MG63 (cell line): Measurements from ENCODE around the gene CATSPERZ. TPM values are rescaled to one million over a fixed set of nuclear protein-coding genes. Genes with fewer than 3 reads are reported as not detected.

ENCODE experiments used
- DNase-seq: peaks from one replicate; pipeline ENCODE4 v3.0.0-alpha.2; 2020
- H3K27me3 ChIP-seq: fragments of 250-450 bp; sonication (Bioruptor Pico); 2 replicates; pipeline ENCODE4 v1.5.1; 2020; ENCODE audit warnings: mild to moderate bottlenecking, moderate library complexity
- H3K36me3 ChIP-seq: fragments of 250-450 bp; sonication (Bioruptor Pico); 2 replicates; pipeline ENCODE4 v1.5.1; 2020; ENCODE audit warnings: mild to moderate bottlenecking, moderate library complexity
- H3K4me3 ChIP-seq: fragments of 250-450 bp; sonication (Bioruptor Pico); 2 replicates; pipeline ENCODE4 v1.5.1; 2020; ENCODE audit warnings: mild to moderate bottlenecking, moderate library complexity
- H3K9me3 ChIP-seq: fragments of 250-450 bp; sonication (Bioruptor Pico); 2 replicates; pipeline ENCODE4 v1.5.1; 2020; ENCODE audit warnings: mild to moderate bottlenecking, moderate library complexity
- total RNA-seq: library from RNA; depleted of rRNA; stranded (reverse); fragments of >200 nt; shearing (Covaris generic); gene quantifications from 2 replicates; pipeline ENCODE4 v1.2.3, GENCODE V29; 2014; ENCODE audit warnings: low replicate concordance

CATSPERZ gene
- total RNA-seq, 1 experiment from 2014 or later: not detected

DNA sequence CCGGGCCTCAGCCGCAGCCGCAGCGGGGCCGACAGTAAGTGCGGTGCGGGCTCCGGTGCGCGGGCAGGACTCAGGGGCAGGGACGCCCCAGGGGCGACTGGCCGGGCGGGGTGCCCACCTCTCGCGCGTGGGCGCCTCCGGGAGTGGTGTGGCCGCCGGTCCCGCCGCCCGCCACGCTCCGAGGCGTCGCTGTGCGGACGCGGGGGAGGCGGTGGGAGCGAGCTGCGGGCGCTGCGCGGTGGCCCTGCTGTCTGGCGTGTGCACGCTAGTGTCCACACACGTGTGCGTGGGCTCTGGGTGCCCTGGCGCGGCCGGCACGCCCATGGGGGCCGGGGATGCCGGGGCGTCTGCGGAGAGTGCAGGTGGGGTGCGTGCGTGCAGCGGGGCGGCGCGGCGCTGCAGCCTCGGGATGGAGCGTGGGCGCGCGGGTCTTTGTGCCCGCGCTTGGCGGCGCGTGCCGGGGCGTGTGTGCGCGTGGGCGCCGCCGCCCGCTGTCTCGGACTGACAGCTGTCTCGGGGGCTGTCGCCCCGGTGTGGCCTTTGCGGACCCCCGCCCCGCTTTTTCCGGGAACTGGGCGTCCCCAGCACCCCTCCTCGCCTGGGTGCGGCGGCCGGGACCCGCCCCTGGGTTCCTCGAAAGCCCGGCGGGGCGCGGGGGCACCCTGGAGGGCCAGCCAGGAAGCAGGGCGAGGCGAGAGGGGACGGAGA is 8.3 kb upstream of the CATSPERZ start:
- no peak overlapping the region for H3K4me3 ChIP-seq
- no peaks in the 10 kb centered on the region for H3K9me3 ChIP-seq
- H3K36me3 ChIP-seq: no peaks in the 10 kb centered on the region
- no peaks in the 10 kb centered on the region for H3K27me3 ChIP-seq
- no peak for DNase-seq

- Histone ChIP-seq H3K4me3 (no peak overlapping the region), H3K36me3 (no peaks in the 10 kb centered on the region), H3K9me3 (no peaks in the 10 kb centered on the region), H3K27me3 (no peaks in the 10 kb centered on the region)
- DNase-seq: no peak
Observed at GRCh38 chr11:64292460-64293254, 7.5 kb upstream of the CATSPERZ start.

GRCh38 chr11:64294774-64295173 is 5.4 kb upstream of the CATSPERZ start:
- Histone ChIP-seq H3K36me3 (no peaks in the 10 kb centered on the region), H3K9me3 (no peaks in the 10 kb centered on the region), H3K27me3 (no peaks in the 10 kb centered on the region), H3K4me3 (no peak overlapping the region)
- no peak for DNase-seq

DNA sequence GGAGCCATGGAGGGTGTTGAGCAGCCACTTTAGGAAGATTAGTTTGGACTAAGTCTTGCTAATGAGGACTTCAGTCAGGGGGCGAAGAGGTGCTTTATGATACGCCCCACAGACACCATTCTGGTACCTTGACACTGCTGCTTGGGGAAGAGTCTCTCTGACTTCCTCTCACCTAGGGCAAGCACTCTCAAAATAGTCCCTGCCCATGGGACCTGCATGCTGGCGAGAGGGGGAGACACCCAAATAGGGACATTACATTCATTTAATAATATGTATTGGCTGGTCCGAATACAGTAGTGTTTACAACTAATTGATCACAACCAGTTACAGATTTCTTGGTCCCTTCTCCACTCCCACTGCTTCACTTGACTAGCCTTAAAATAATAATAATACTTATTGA is 4.4 kb upstream of the CATSPERZ start:
- Histone ChIP-seq H3K4me3 (no peak overlapping the region), H3K36me3 (no peaks in the 10 kb centered on the region), H3K9me3 (no peaks in the 10 kb centered on the region), H3K27me3 (0 out of 2 replicates have a peak, but pooled peaks cover 2% of the 10 kb centered on the region)
- DNase-seq: no peak

DNA sequence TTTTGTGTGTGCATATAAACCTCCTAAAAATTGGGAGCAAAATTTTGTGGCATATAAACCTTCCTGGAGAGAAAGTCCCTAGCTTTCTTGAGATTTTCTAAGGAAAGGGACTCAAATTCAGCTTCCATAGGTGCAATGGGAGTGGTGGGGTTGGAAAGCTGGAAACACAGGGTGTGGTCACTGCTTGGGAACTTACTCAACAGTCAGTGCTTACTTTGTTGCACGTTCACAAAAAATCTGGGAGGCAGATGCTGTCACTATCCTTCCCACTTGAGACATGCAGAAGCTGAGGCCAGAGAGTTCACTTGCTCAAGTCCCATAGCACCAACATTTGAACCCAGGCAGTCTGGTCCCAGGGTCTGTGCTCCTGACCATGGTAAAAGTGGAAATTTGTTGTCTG is 3.9 kb upstream of the CATSPERZ start:
- DNase-seq: no peak
- 0 out of 2 replicates have a peak, but pooled peaks cover 2% of the 10 kb centered on the region for H3K27me3 ChIP-seq
- H3K36me3 ChIP-seq: no peaks in the 10 kb centered on the region
- no peaks in the 10 kb centered on the region for H3K9me3 ChIP-seq
- no peak overlapping the region for H3K4me3 ChIP-seq

GRCh38 chr11:64296830-64297698 is 3.1 kb upstream of the CATSPERZ start:
- Histone ChIP-seq H3K9me3 (no peaks in the 10 kb centered on the region), H3K36me3 (no peaks in the 10 kb centered on the region), H3K4me3 (no peak overlapping the region), H3K27me3 (0 out of 2 replicates have a peak, but pooled peaks cover 2% of the 10 kb centered on the region)
- no peak for DNase-seq

- H3K36me3 ChIP-seq: no peaks in the 10 kb centered on the region
- 0 out of 2 replicates have a peak, but pooled peaks cover 2% of the 10 kb centered on the region for H3K27me3 ChIP-seq
- no peaks in the 10 kb centered on the region for H3K9me3 ChIP-seq
- DNase-seq: no peak
- H3K4me3 ChIP-seq: no peak overlapping the region
Observed at GRCh38 chr11:64297699-64298358, 2.3 kb upstream of the CATSPERZ start.

DNA sequence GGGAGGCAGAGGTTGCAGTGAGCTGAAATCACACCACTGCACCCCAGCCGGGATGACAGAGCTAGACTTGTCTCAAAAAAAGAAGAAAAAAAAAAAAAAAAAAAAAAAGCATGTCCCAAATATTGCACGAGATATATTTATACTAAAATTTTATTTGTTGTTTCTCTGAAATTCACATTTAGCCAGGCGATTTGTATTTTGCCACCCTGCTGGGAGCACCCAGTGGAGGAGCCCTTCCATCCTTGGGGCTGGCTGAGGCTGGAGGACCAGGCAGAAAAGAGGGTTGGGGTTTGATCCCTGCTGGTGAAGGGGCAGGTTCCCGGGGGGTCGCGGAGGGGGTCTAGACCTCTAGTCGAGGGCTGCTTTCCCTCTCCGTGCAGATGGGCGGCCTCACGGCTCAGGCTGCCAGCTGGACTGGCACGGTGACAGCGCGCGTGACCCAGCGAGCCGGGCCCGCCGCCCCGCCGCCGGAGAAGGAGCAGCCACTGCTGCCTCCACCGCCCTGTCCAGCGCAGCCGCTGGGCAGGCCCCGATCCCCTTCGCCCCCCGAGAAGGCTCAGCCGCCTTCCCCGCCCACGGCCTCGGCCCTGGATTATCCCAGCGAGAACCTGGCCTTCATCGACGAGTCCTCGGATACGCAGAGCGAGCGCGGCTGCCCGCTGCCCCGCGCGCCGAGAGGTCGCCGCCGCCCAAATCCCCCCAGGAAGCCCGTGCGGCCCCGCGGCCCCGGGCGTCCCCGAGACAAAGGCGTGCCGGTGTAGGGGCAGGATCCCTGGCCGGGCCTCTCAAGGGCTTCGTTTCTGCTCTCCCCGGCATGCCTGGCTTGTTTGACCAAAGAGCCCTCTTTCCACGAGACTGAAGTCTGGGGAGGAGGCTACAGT is 952 bp upstream of the CATSPERZ start:
- Histone ChIP-seq H3K36me3 (no peaks in the 10 kb centered on the region), H3K9me3 (no peaks in the 10 kb centered on the region), H3K27me3 (0 out of 2 replicates have a peak, but pooled peaks cover 2% of the 10 kb centered on the region), H3K4me3 (no peak overlapping the region)
- DNase-seq: no peak

- 0 out of 2 replicates have a peak, but pooled peaks cover 2% of the 10 kb centered on the region for H3K27me3 ChIP-seq
Observed at GRCh38 chr11:64303109-64304031, 3.2 kb downstream of the CATSPERZ start.

DNA sequence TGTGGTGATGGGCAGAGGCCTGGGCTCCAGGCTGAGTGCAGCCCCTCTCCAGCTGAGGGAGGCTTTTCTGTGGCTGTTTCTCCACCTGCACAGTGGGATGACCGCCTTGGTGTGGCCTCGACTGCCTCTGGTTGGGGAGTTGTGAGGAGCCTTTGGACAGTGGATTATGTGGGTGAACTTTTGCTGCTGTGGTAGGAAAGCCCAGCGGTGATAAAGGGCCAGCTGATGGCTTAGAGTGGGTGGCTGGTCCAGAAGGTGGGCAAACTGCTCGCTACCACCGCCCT is 3.8 kb downstream of the CATSPERZ start:
- 0 out of 2 replicates have a peak, but pooled peaks cover 2% of the 10 kb centered on the region for H3K27me3 ChIP-seq
- peak overlapping the region; percentile 64 for H3K4me3 ChIP-seq
- peaks cover 8% of the 10 kb centered on the region for H3K36me3 ChIP-seq
- H3K9me3 ChIP-seq: no peaks in the 10 kb centered on the region
- DNase-seq: no peak

More at GRCh38 chr11:64303109-64304031, 3.2 kb downstream of the CATSPERZ start:
- no peak for DNase-seq
- no peak overlapping the region; the same call in 1 of the 2 replicates for H3K4me3 ChIP-seq
- no peaks in the 10 kb centered on the region for H3K9me3 ChIP-seq
- H3K36me3 ChIP-seq: peaks cover 8% of the 10 kb centered on the region

- peak overlapping the region; percentile 64 for H3K4me3 ChIP-seq
- H3K36me3 ChIP-seq: peaks cover 8% of the 10 kb centered on the region
- H3K9me3 ChIP-seq: no peaks in the 10 kb centered on the region
- peak; percentile 89 for DNase-seq
- 0 out of 2 replicates have a peak, but pooled peaks cover 2% of the 10 kb centered on the region for H3K27me3 ChIP-seq
Observed at GRCh38 chr11:64304316-64305072, 4.3 kb downstream of the CATSPERZ start.

- peak; percentile 97 for DNase-seq
- Histone ChIP-seq H3K9me3 (no peaks in the 10 kb centered on the region), H3K4me3 (peak within 1 kb of the TSS; percentile 74)
Observed at GRCh38 chr11:64305075-64305690, 5.0 kb downstream of the CATSPERZ start, which contains the start of gene ESRRA. ESRRA (plus strand) TSS chr11:64305524; CDS start chr11:64307180, 1,656 bp downstream.

DNA sequence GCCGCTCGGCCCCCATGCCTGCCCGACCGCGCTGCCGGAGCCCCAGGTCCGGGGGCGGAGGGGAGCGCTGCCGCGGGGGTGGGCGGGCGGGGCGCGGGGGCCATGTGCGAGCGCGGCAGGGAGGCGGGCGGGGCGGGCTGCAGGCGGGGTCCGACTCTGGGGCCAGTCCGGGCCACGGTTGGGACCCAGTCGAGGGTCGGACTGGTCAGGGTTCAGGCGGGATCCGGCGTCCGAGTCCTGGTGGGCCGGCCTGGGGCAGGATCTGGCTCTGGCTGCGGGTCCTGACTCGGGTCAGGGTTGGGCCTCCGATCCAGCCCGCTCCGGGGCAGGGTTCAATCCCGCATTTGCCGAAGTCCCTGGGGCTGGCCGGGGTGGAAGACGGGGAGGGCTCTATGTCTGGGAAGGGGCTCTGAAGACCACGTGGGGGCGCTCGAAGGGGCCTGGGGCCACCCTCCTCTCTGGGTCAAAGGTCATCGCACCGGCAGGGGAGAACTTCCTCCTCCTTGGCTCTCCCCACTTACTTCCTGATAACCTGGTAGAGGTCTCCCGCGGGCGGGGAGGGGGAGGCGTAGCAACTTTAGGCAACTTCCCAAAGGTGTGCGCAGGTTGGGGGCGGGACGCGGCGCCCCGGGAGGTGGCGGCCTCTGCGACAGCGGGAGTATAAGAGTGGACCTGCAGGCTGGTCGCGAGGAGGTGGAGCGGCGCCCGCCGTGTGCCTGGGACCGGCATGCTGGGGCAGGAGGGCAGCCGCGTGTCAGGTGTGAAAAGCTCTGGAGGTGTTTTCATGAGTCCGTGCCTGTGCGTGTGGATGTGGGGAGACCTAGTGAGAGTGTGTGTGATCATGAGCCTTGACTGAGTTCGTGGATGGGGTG is 5.8 kb downstream of the CATSPERZ start:
- DNase-seq: peak; percentile 70
- Histone ChIP-seq H3K27me3 (no peaks in the 10 kb centered on the region), H3K9me3 (no peaks in the 10 kb centered on the region), H3K4me3 (peak overlapping the region; percentile 74), H3K36me3 (peaks cover 8% of the 10 kb centered on the region)

More at GRCh38 chr11:64305075-64305690, 5.0 kb downstream of the CATSPERZ start, which contains the start of gene ESRRA:
- Histone ChIP-seq H3K27me3 (0 out of 2 replicates have a peak, but pooled peaks cover under 1% of the 10 kb centered on the region), H3K36me3 (peaks cover 8% of the 10 kb centered on the region)
